IPS-20b (cell line): ENCODE data around the gene MOGAT1.
"Not testable (repeated sequence)": the region's sequence is repeated elsewhere in the genome, so short reads cannot be mapped to it uniquely, and the experiment has no call there.

Experiments
- H3K27ac ChIP-seq: one replicate; pipeline ENCODE4 v1.5.1; 2013; ENCODE audit warnings: low read length
- H3K27me3 ChIP-seq: 2 replicates; pipeline ENCODE4 v1.6.1; 2013; ENCODE audit warnings: mild to moderate bottlenecking, low read length, inconsistent platforms; ENCODE audit not compliant: insufficient read depth
- H3K36me3 ChIP-seq: 2 replicates; pipeline ENCODE4 v1.6.1; 2013; ENCODE audit warnings: low read depth, mild to moderate bottlenecking, inconsistent platforms, low read length, moderate library complexity; ENCODE audit not compliant: insufficient read depth
- H3K4me1 ChIP-seq: 2 replicates; pipeline ENCODE4 v1.6.1; 2013; ENCODE audit warnings: mild to moderate bottlenecking, control low read depth, inconsistent platforms, low read length, moderate library complexity; ENCODE audit not compliant: insufficient read depth
- H3K4me3 ChIP-seq: 2 replicates; pipeline ENCODE4 v1.5.1; 2013; ENCODE audit warnings: mild to moderate bottlenecking, low read length, inconsistent platforms
- H3K9ac ChIP-seq: 2 replicates; pipeline ENCODE4 v1.6.1; 2013; ENCODE audit warnings: low read depth, mild to moderate bottlenecking, inconsistent platforms, low read length, moderate library complexity
- H3K9me3 ChIP-seq: 2 replicates; pipeline ENCODE4 v1.6.1; 2013; ENCODE audit warnings: mild to moderate bottlenecking, low read depth, low read length, inconsistent platforms; ENCODE audit not compliant: insufficient read depth

MOGAT1 gene

DNA sequence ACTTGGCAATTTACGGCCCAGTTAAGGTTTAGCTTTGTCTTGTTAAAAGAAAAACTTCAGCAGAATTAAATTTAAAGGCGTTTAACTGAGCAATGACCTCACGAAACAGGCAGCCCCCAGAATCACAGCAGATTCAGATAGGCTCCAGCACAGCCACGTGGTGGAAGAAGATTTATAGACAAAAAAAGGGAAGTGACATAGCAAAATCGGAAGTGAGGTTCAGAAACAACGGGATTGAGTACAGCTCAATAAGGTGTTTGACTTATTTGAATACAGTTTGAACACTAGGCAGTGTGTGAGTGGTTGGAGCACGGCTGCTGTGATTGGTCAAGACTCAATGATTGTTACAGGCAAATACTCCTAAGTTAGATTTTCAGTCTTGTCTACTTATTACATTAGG, 79.8 kb downstream of the MOGAT1 start:
- Histone ChIP-seq H3K27ac (no peak overlapping the region), H3K4me3 (no peak overlapping the region)

DNA sequence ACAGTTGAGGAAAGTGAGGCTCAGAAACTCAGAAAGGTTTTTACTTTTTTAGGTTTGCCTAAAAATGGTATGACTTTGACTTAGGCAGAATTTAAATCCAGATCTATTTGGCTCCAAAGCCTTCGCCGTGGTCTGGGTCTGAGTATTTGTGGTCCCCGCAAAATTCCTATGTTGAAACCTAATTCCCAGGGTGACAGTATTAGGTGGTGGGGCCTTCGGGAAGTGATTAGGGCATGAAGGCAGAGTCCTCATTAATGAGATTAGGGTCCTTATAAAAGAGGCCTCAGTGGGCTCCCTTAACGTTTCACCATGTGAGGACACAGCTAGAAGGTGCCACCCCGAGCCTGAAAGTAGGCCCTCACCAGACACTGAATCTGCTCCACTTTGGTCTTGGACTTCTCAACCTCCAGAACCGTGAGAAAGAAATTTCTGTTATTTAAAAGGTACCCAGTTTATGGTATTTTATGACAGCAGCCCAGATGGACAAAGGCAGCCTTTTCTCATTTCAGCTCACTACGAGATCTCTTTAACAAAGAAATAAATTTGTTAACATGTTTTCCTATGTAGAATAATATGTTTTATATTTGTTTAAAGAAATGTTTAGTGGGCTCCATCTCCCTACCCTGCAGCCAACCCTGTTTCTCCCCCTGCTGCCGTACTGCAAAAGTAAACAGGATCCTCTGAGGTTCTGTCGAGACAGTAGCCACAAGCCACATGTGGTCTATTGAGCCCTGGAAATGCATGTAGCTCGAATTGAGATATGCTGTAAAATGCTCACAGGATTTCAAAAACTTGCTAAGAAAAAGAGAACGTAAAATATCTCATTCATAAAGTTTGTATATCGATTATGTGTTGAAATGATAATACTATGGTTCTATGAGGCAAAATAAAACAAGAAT, 80.6 kb downstream of the MOGAT1 start:
- H3K9me3 ChIP-seq: no peaks in the 10 kb centered on the region
- H3K27ac ChIP-seq: no peak overlapping the region
- H3K4me3 ChIP-seq: no peak overlapping the region
- no peaks in the 10 kb centered on the region for H3K36me3 ChIP-seq
- H3K27me3 ChIP-seq: no peaks in the 10 kb centered on the region
- H3K9ac ChIP-seq: no peak overlapping the region
- H3K4me1 ChIP-seq: peaks cover 23% of the 10 kb centered on the region

More for the DNA sequence above, 79.8 kb downstream of the MOGAT1 start:
- Histone ChIP-seq H3K9me3 (no peaks in the 10 kb centered on the region), H3K27me3 (no peaks in the 10 kb centered on the region), H3K4me1 (peaks cover 26% of the 10 kb centered on the region), H3K36me3 (no peaks in the 10 kb centered on the region), H3K9ac (no peak overlapping the region)

GRCh38 chr2:222752746-222753145, 81.3 kb downstream of the MOGAT1 start:
- H3K36me3 ChIP-seq: no peaks in the 10 kb centered on the region
- no peak overlapping the region for H3K4me3 ChIP-seq
- no peak overlapping the region for H3K9ac ChIP-seq
- peaks cover 19% of the 10 kb centered on the region for H3K4me1 ChIP-seq
- H3K27me3 ChIP-seq: no peaks in the 10 kb centered on the region
- no peaks in the 10 kb centered on the region for H3K9me3 ChIP-seq
- H3K27ac ChIP-seq: no peak overlapping the region

DNA sequence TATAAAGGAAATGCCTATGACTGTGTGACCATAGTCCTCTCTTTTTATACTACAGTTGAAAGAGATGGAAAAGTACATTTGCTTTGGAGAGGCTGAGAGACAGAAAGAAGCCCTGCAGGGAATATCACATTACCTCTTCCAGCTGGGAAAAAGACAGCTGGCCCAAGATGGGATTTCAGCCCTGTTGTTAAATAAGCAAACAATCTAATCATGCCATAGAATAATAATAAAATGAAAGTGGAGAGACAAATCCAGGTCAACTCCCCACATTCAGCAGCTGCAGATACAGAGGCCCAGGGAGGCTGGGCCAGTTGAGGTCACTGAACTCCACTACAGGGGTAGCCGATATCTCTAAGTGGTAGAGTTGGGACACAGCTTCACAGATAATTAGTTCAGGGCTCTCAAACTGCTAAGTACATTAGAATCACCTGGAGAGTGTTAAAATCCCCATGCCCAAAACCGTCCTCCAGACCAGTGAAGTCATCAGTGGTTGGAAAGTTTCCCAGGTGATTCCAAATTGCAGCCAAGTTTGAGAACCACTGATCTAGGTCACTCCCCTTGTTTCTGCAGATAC, 81.9 kb downstream of the MOGAT1 start:
- no peaks in the 10 kb centered on the region for H3K9me3 ChIP-seq
- H3K9ac ChIP-seq: no peak overlapping the region
- H3K36me3 ChIP-seq: no peaks in the 10 kb centered on the region
- no peak overlapping the region for H3K27ac ChIP-seq
- H3K4me1 ChIP-seq: peaks cover 14% of the 10 kb centered on the region; the same call in 1 of the 2 replicates
- H3K4me3 ChIP-seq: no peak overlapping the region
- H3K27me3 ChIP-seq: no peaks in the 10 kb centered on the region

DNA sequence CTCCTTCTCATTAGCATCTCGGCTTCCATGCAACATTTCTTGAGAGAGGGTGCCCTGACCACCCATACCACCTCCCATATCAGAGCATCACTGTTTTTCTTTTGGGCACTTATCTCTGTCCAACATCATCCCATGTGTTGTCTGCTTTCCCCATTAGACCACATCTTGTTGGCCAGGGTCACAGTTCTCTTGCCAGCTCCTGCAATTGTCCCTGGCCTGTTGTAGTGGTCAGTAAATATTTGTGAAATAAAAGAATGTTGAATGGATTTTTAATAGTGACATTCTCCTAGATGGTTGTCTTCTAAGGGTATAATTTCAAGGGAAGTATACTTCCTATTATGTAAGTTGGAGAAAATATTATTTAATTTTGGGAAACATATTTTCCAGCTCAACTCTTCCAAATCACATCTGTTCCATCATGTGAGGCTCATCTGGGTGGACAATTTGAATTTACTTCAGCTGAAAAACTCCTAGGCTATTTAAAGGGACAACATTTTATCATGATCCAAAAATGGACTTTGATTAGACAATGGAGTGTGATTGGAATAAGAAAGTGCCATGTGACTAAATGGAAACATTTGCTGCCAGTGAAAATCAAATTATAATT, 83.0 kb downstream of the MOGAT1 start:
- Histone ChIP-seq H3K4me1 (peaks cover 12% of the 10 kb centered on the region; the same call in 1 of the 2 replicates), H3K27ac (no peak overlapping the region)

DNA sequence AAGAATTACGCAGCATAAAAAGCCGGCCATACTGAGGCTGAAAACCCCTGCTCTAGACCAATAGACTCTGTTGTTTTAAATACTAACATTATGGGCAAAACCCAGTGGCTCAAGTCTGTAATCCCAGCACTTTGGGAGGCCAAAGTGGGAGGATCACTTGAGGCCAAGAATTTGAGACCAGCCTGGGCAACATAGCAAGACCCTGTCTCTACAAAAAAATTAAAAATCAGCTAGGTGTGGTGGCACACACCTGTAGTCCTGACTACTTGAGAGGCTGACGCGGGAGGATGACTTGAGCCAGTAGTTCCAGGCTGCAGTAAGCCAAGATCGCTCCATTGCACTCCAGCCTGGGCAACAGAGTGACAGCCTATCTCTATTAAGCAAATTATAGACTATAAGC, 84.1 kb downstream of the MOGAT1 start:
- H3K9ac ChIP-seq, H3K4me3 ChIP-seq, H3K9me3 ChIP-seq, H3K27me3 ChIP-seq, H3K36me3 ChIP-seq, H3K27ac ChIP-seq: not testable (repeated sequence)
- H3K4me1 ChIP-seq: peaks cover 12% of the 10 kb centered on the region; the same call in 1 of the 2 replicates

More for the DNA sequence above, 83.0 kb downstream of the MOGAT1 start:
- no peak overlapping the region for H3K9ac ChIP-seq
- no peaks in the 10 kb centered on the region for H3K9me3 ChIP-seq
- H3K36me3 ChIP-seq: no peaks in the 10 kb centered on the region
- H3K4me3 ChIP-seq: no peak overlapping the region
- H3K27me3 ChIP-seq: no peaks in the 10 kb centered on the region

GRCh38 chr2:222756362-222756831, 84.9 kb downstream of the MOGAT1 start:
- Histone ChIP-seq H3K36me3 (no peaks in the 10 kb centered on the region), H3K9ac (no peak overlapping the region), H3K4me1 (peaks cover 12% of the 10 kb centered on the region; the same call in 1 of the 2 replicates), H3K27me3 (no peaks in the 10 kb centered on the region), H3K9me3 (no peaks in the 10 kb centered on the region), H3K4me3 (no peak overlapping the region), H3K27ac (no peak overlapping the region)

- no peak overlapping the region for H3K27ac ChIP-seq
- no peaks in the 10 kb centered on the region for H3K27me3 ChIP-seq
- no peak overlapping the region for H3K9ac ChIP-seq
- no peaks in the 10 kb centered on the region for H3K36me3 ChIP-seq
- no peak overlapping the region for H3K4me3 ChIP-seq
- H3K9me3 ChIP-seq: no peaks in the 10 kb centered on the region
- H3K4me1 ChIP-seq: peaks cover 12% of the 10 kb centered on the region; the same call in 1 of the 2 replicates
Measured at GRCh38 chr2:222756951-222757650, 85.6 kb downstream of the MOGAT1 start.
